RPMI7951 (cell line): Measurements from ENCODE around the gene AP3B1. TPM values are rescaled to one million over a fixed set of nuclear protein-coding genes. Genes with fewer than 3 reads are reported as not detected.

ENCODE experiments used
- DNase-seq: peaks from one replicate; pipeline ENCODE4 v3.0.0-alpha.2; 2012; ENCODE audit warnings: low read depth
- total RNA-seq: library from RNA; depleted of rRNA; stranded (reverse); fragments of >200 nt; shearing (Covaris generic); gene quantifications from 2 replicates; pipeline ENCODE4 v1.2.3, GENCODE V29; 2014

Gene AP3B1
- total RNA-seq, 1 experiment from 2014 or later = 74.5 TPM

GRCh38 chr5:78003450-78003849 is 291.0 kb downstream of the AP3B1 start:
- no peak for DNase-seq

GRCh38 chr5:78002690-78003089 is 291.8 kb downstream of the AP3B1 start:
- no peak for DNase-seq

- DNase-seq = no peak
These were observed 293.3 kb downstream of the AP3B1 start for GRCh38 chr5:78001197-78001596.

GRCh38 chr5:78000191-78000590 is 294.3 kb downstream of the AP3B1 start:
- DNase-seq = no peak

GRCh38 chr5:77999399-77999798 is 295.1 kb downstream of the AP3B1 start:
- no peak for DNase-seq

- DNase-seq = no peak
These were observed 297.6 kb downstream of the AP3B1 start for GRCh38 chr5:77996943-77997342.

- DNase-seq = no peak
These were observed 298.6 kb downstream of the AP3B1 start for GRCh38 chr5:77995793-77996409.

GRCh38 chr5:77994943-77995342 is 299.6 kb downstream of the AP3B1 start:
- DNase-seq = no peak

- DNase-seq = no peak
These were observed 300.6 kb downstream of the AP3B1 start for GRCh38 chr5:77993855-77994318.

GRCh38 chr5:77993141-77993854 is 301.2 kb downstream of the AP3B1 start:
- DNase-seq = no peak

- no peak for DNase-seq
These were observed 303.4 kb downstream of the AP3B1 start for GRCh38 chr5:77991084-77991483.

- no peak for DNase-seq
These were observed 304.5 kb downstream of the AP3B1 start for GRCh38 chr5:77990020-77990419.

GRCh38 chr5:77987988-77988387 is 306.5 kb downstream of the AP3B1 start:
- DNase-seq = no peak

- no peak for DNase-seq
These were observed 307.2 kb downstream of the AP3B1 start for GRCh38 chr5:77987331-77987730.

GRCh38 chr5:77986261-77986660 is 308.2 kb downstream of the AP3B1 start:
- DNase-seq = no peak

GRCh38 chr5:77985247-77985646 is 309.3 kb downstream of the AP3B1 start:
- no peak for DNase-seq

GRCh38 chr5:77984587-77984986 is 309.9 kb downstream of the AP3B1 start:
- DNase-seq = no peak

GRCh38 chr5:77983482-77984199 is 310.9 kb downstream of the AP3B1 start:
- DNase-seq = peak; percentile 3

GRCh38 chr5:77981820-77982219 is 312.7 kb downstream of the AP3B1 start:
- no peak for DNase-seq

- DNase-seq = no peak
These were observed 319.9 kb downstream of the AP3B1 start for GRCh38 chr5:77974576-77974975.

- no peak for DNase-seq
These were observed 321.3 kb downstream of the AP3B1 start for GRCh38 chr5:77973253-77973609.

- DNase-seq = no peak
These were observed 321.8 kb downstream of the AP3B1 start for GRCh38 chr5:77972469-77973252.
